ENCODE data around the gene ROR1.
"Not testable (repeated sequence)": the region's sequence is repeated elsewhere in the genome, so short reads cannot be mapped to it uniquely, and the experiment has no call there.

The ROR1 gene

DNA sequence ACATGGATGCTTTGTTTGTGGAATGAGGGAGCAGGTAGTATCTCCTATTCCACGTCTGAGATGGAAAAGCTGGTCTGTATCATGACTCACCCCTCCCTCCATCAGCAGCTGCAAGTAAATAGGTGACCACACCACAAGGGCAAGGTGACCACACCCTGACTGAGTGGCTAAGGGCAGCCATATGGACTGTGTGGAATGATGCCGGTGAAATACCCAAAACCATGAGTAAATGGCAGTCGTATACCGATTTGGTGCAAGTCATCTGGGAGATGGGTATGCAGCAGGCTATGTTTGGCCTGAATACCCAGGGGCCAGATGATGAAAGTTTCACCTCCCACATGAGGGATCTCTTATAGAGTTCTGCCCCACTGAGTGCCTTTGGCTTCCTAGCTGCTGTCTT, 413.8 kb downstream of the ROR1 start:
- no peak for DNase-seq (ENCODE audit: low spot score)

GRCh38 chr1:64192290-64192689, 418.5 kb downstream of the ROR1 start:
- DNase-seq (ENCODE audit: low spot score) = no peak

DNA sequence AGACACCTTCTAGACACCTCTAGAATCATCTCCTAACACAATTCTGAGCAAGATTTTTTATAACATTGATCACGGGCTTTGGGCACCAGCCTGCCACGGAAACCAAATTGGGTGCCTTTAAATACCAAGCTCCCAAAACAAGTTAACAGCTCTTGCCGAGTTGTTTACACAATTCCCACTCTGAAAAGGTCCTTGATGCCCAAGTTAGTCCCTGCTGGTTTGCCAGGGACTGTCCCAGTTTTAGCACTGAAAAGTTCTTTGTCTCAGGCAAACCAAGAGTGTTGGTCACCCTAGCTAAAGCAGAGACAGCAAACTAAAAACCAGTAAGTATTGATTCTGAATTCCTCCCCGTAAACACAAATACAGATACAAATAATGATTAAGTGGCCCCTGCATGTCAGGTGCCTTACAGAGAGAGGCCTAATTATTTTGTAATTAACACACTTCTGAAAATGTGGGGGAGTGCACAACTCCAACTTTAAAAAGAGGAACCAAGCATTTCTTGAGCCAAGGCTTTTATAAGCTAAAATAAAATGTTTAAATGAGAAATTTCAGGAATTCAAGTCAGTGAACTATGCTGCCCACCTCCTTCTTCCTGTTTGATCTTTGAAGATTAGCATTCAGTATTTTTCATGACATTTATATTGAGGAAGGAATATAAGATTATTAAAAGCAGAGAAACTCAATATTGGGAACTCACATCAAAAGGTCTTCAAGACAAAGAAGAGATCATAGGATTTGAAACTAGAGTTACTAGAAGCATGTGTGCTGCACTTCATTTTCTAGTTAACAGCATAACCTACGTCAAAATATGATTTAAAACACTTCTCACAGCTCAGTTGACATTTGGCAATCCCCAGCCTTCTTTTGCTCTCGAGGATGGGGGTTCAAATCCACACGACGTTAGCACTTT, 420.6 kb downstream of the ROR1 start:
- no peak for DNase-seq (ENCODE audit: low spot score)

DNA sequence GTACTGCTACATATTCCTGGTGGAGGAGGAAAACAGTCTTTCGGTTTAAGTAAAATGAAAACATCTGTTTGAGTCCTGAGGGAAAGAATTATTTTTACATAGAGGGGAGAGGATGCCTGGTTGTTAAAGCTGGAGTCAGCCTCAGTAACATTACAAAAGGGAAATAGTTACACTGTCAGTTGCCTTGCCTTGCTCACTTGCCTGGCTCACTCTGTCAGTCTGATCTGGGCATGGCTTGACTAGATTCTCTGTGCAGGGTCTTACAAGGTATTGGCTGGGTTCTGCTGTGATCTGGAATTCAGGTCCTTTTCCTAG, 421.2 kb downstream of the ROR1 start:
- DNase-seq (ENCODE audit: low spot score) = no peak

DNA sequence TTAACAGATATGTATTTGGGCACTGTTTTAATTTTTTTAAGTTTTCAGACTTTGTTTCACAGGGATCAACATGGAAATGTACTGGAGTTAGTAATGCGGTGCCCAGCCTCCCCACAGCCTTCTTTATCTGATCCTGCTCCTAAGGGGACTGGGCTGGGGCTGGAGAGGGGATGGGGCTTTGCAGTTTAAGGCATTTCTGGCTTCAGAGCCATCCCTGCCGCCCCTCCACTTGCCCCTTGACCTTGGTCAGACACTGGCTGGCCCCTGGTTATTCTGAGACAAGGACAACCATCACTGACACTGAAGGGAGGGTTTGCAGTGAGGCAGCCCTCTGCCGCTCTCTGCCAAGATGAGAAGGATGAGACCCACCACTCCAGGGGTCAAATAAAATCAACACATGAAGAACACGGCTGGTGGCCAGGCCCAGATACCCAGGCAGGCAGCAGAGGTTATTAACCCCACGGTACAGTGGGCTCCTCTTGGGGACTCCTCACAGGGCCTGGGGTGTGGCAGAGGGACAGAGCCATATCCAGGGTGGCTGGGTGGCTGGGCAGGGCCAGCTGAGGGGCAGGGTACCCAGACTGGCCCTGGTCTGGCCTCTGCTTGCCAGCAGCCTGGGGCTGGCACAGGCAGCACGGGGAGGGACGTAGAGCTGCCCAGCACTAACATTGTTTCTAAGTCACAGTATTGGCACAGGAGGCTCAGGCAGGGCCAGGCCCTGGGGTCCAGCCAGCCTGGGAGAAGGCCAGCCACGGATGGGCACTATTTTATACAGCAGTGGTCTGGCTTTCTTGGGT, 422.5 kb downstream of the ROR1 start:
- DNase-seq (ENCODE audit: low spot score) = no peak

- DNase-seq (ENCODE audit: low spot score) = no peak
Observed at GRCh38 chr1:64197076-64197475, 423.3 kb downstream of the ROR1 start.

GRCh38 chr1:64199154-64199553, 425.3 kb downstream of the ROR1 start:
- no peak for DNase-seq (ENCODE audit: low spot score)

GRCh38 chr1:64200064-64200463, 426.2 kb downstream of the ROR1 start:
- DNase-seq (ENCODE audit: low spot score) = no peak

DNA sequence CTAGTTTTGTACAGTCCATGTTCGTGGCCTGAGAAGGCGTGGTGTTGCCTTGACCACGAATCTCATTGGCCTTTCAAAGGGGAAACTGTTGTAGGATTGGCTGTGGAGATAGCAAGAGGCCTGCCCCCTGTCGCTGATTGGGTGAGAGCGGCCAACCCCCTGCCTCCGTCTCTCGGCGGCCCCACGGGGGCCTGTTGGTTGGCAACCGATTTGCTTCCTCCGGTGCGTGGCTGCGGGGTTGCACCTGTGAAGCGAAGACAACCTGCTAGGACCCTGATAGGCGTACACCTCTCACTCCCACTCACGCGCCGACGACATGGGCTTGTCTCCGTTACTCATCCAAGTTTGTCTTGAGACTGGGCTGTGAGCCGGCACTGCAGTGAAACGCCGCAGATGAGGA, 429.6 kb downstream of the ROR1 start, which contains the start of gene UBE2U:
UBE2U (plus strand) TSS at position 204 of the 400 bp plus-strand sequence. CDS start 428 bp downstream, outside the sequence.
- no peak for DNase-seq (ENCODE audit: low spot score)

- no peak for DNase-seq (ENCODE audit: low spot score)
Observed at GRCh38 chr1:64209221-64209620, 435.4 kb downstream of the ROR1 start.

- DNase-seq (ENCODE audit: low spot score) = no peak
Observed at GRCh38 chr1:64212031-64212430, 438.2 kb downstream of the ROR1 start.

DNA sequence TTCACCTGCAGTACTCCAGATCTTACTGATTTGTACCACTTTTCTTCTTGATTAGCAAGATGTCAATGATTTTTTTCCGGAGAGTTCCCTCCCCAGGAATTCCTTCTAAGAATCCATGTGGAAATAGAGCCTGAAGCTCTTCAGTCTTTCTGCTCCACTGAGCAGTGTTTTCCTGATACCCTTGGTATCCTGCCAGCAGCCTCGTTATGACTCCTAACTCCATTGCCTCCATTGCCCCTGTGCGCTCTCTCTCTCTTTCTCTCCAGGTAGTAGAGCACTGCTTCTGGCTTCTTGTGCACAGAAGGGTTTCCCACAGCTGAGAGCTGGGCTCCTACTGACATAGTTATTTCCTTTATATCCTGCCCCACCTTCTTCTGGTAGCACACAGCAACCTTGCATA, 441.8 kb downstream of the ROR1 start:
- no peak for DNase-seq (ENCODE audit: low spot score)

DNA sequence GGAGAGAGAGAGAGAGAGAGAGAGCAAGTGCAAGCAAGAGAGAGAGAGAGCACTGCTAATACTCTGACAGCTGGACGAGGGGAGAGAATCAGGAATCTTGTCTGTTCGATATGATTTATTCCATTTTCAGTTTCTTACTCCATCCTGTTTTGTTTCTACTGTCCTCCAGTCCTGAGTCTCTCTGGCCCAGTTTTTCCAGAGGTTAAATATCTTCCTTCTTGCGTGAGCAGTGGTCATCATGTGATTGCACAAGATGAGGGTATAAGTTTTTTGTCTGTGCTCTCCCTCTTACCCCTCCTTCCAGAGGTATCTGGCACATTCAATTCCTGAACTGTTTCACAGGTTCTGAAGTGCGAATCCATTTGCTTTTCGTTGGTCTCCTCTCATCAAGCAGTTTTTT, 446.4 kb downstream of the ROR1 start:
- no peak for DNase-seq (ENCODE audit: low spot score)

DNA sequence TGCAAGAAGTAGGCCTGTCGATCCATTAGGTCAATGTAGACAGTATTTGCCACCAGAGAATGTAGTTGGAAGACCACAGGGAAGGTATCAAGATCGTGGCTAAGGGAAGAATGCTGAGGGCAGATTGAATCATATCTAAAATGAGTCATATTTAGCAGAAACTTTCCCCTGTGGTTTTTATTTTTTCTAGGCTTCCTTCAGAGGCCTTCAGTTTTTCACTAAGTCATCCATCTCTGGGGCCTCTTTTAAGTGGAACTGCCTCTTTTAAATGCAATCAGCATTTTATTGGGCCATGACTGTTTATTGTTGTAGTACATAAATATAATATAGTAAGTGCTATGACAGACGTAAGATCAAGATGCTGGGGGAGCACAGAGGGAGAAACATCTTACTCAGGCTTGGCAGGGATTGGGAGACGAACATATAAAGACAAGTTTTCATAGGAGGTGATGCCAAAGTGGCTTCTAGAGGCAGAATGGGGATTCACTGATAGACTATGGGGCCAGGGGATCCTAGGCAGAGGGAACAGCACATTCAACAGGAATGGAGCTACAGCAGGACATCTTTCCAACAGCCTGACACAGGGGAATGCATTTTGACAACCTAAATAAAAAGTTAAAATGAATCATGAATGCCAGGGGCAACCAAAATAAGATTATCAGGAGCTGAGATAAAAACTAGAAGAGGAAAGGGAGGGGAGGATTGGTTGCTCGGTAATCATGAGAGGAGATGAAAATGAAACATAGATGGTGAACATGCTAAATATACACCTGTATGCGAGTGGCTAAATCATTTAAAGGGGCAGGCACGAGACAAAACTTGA, 449.7 kb downstream of the ROR1 start:
- no peak for DNase-seq (ENCODE audit: low spot score)

- not testable (repeated sequence) for DNase-seq (ENCODE audit: low spot score)
Observed at GRCh38 chr1:64224236-64224635, 450.4 kb downstream of the ROR1 start.

GRCh38 chr1:64228167-64228957, 454.5 kb downstream of the ROR1 start:
- DNase-seq (ENCODE audit: low spot score) = no peak

GRCh38 chr1:64229307-64229706, 455.5 kb downstream of the ROR1 start:
- DNase-seq (ENCODE audit: low spot score) = no peak

Measured in HuH-7 (cell line).